Stimulated activated CD4-positive, alpha-beta T cell treated with anti-CD3 and anti-CD28 coated beads, Interleukin-4, amount 100 ng/mL, for 4 hours (primary cell): ENCODE measurements around the gene HDAC4.

Experiments used
- DNase-seq, 2 experiments: peaks; one replicate each; pipeline ENCODE4 v3.0.0-alpha.2; 2020

The HDAC4 gene

GRCh38 chr2:239381709-239382134 lies 19.1 kb downstream of the HDAC4 start:
- no peak for DNase-seq

GRCh38 chr2:239380831-239381708 lies 19.8 kb downstream of the HDAC4 start:
- peak; percentile 53 to 74 for DNase-seq

GRCh38 chr2:239379641-239380170 lies 21.1 kb downstream of the HDAC4 start:
- DNase-seq, result no peak

- no peak for DNase-seq
Measured at GRCh38 chr2:239378918-239379640, 21.7 kb downstream of the HDAC4 start.

GRCh38 chr2:239378021-239378917 lies 22.6 kb downstream of the HDAC4 start:
- DNase-seq, result no peak

- DNase-seq, result no peak
Measured at GRCh38 chr2:239377591-239377990, 23.2 kb downstream of the HDAC4 start.

- no peak for DNase-seq
Measured at GRCh38 chr2:239376942-239377531, 23.8 kb downstream of the HDAC4 start.

- DNase-seq, result no peak
Measured at GRCh38 chr2:239376351-239376750, 24.5 kb downstream of the HDAC4 start.

GRCh38 chr2:239375278-239376061 lies 25.4 kb downstream of the HDAC4 start:
- DNase-seq, result no peak

- DNase-seq, result no peak
Measured at GRCh38 chr2:239374896-239375277, 25.9 kb downstream of the HDAC4 start.

GRCh38 chr2:239372835-239373234 lies 28.0 kb downstream of the HDAC4 start:
- DNase-seq, result no peak

- no peak for DNase-seq
Measured at GRCh38 chr2:239371726-239372686, 28.8 kb downstream of the HDAC4 start.

GRCh38 chr2:239370876-239371725 lies 29.7 kb downstream of the HDAC4 start:
- no peak for DNase-seq

- DNase-seq, result no peak
Measured at GRCh38 chr2:239370403-239370802, 30.4 kb downstream of the HDAC4 start.

GRCh38 chr2:239369631-239370161 lies 31.1 kb downstream of the HDAC4 start:
- DNase-seq, result peak; percentile 55 to 80

- no peak for DNase-seq
Measured at GRCh38 chr2:239368906-239369552, 31.8 kb downstream of the HDAC4 start.

GRCh38 chr2:239368321-239368720 lies 32.5 kb downstream of the HDAC4 start:
- no peak for DNase-seq

- no peak for DNase-seq
Measured at GRCh38 chr2:239366740-239367139, 34.1 kb downstream of the HDAC4 start.
